Fibroblast of upper back skin (primary cell): ENCODE results near the gene GSTK1.
A peak's percentile ranks its signal among the peaks of the same experiment; 100 is the strongest.
"Not testable (repeated sequence)": the region's sequence is repeated elsewhere in the genome, so short reads cannot be mapped to it uniquely, and the experiment has no call there.

Experiments used
- DNase-seq: peaks from one replicate; pipeline ENCODE4 v3.0.0-alpha.2; 2013

Gene GSTK1

DNA sequence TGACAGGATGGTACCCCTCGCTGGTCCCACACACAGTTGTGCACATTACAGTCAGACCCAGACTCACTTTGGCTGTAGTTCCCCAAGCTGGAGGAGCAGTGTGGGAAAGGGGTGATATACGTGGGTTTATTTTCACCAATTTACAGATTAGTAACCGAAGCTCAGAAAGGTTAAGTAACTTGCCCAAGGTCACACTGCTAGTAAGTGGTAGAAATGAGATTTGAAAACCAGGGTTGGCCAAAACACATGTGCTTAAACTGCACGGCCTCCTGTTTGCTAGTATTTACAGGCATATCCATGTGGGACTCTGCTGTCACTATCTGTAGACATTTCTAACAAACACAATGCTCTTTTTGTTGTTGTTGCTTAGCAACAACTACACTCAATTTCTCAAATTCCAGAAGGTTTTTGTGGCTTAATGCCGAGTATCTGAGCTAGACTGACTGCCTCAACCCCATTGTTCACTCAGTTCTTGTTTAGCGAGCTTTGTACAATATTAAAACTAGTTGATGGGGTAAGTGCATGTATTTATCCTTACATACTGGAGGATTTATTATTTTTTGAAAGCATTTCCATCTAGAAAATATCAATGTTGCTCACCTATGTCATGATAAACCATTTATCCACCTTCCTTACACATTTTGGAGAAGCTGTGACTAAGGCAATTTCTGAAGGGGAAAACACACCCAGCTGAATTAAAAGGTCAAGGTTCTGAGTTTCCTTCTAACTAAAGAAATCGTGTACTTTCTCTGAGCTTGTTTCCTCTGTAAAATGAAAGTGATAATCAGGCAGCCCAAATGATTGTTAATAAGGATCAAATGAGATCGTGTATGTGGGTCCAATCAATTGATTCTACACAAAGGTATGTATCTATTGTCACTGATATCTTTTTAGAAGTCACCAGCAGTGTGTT is 16.2 kb downstream of the GSTK1 start:
- DNase-seq, result peak; percentile 60

DNA sequence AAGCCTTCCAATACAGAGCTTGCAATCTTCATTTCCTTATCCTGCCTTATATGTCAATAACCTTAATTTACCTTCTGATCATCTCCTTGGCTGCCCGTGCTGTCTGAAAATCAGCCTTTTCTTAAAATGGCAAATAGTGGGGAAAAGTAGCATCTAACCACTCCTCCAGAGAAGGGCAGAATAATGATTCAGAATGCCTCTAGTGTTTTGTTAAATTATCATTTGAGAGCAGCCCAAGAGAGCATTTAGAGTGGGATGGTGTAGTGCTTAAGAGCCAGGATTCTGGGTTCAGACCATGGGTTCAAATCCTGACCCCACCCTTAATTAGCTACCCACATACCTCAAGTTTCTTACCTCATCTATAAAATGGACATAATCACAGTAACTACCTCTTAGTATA is 16.9 kb downstream of the GSTK1 start:
- DNase-seq, result no peak

- DNase-seq, result no peak
Measured at GRCh38 chr7:143280566-143280965, 17.3 kb downstream of the GSTK1 start.

DNA sequence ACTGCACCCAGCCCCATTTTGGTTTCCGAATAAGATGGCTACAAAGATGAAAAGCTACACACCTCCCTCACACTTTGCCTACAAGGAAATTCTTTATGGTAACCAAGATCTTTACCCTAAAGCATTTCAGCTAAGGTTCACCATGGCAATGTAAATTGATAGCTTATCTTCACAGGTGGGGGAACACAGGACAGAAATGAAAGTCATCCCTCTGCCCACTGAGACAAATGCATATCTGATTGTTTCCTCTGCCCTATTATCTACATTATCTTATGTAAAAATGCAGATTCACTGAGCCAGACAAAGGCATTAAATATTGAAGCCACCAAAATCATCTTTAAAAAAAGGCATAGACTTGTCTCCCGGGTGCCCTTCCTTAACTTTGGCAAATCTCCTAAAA is 18.3 kb downstream of the GSTK1 start:
- no peak for DNase-seq

GRCh38 chr7:143282124-143282523 is 18.9 kb downstream of the GSTK1 start:
- no peak for DNase-seq

- no peak for DNase-seq
Measured at GRCh38 chr7:143283381-143283780, 20.1 kb downstream of the GSTK1 start.

DNA sequence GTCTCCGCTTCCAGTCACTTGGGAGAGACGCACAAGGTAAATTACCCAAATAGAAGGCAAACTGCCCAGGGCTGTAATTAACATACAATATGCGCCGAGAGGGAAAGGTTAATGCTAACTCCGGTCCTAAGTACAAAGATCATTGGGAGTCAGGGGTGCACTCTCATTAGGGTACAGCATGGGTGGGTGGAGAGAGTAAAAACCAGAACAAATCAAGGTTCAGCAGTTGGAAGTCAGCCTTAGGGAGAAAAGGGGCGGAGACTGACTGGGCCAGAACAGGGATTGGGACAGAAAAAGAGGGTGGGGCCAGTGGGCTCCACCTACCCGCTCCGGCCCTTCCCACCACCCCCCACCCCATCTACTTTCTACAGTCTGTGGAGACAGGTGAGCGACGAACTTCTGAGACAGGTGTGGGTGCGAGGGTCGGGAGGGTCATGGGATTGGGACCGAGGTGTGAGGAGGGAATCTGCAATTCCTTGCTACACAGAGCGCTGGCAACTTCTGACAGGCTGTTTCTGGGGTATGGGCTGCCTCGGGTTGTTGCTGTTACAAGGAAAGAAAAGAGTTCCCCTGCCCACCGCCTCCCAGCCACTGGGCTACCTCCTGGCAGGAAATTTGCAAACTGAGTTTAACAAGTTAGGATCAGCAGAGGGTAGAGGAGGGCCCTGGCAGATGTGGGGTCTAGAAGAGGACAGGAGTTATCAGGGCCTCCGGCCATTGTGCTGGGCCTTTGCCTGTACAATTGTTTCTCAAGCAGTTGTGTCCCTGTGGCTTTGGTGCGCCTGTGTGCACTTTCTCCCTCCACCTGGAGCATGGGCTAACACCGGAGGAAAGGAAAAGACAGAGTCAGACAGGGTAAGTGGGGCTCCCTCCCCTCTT is 21.6 kb downstream of the GSTK1 start, which contains the start of gene TMEM139:
TMEM139 (plus strand) TSS at position 368 of the 879 bp plus-strand sequence. CDS start 1,000 bp downstream, outside the sequence.
- DNase-seq, result no peak

DNA sequence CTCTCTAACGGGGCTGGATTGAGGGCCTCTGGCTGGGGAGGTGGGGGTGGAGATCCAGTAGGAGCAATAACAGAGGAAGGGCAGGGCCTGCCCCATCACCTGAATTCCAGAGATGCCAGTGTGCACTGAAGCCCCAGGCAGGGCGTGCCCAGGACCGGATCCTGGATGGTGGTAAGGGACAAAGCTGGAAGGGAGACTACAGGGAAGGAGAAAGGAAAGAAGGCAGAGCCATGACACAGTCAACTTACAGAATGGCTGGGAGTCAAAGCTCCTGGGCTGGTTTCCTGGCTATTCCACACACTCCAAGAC is 22.2 kb downstream of the GSTK1 start:
- no peak for DNase-seq

GRCh38 chr7:143285806-143286521 is 22.7 kb downstream of the GSTK1 start:
- no peak for DNase-seq

GRCh38 chr7:143286522-143286890 is 23.3 kb downstream of the GSTK1 start:
- no peak for DNase-seq

DNA sequence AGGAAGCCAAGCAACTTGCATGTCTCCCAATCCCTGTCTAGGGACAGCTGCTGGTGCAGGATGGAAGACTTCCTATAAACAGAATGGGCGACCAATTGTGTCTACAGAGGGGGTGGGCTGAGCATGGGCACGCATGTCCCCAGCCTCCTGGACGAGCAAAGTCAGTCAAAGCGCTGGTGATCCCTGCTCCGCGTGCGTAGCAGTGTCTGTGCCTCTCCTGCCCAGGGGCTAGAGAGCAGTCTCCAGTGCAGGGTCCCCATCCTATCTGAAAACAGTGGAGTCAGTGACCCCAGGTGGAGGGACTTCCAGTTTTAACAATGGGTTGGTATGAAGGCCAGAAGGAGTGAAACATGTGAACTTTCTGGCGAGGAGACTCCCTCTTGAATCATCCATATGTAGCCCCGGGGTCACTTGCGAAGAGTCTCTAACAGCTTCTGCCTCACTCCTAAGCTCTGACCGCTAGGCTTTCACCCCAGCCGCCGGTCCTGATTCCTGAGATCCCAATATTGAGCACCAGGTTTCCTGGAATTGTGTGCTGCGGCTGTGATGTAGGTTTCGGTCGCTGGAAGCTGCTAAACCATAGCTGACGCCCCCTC is 24.2 kb downstream of the GSTK1 start:
- DNase-seq, result no peak

DNA sequence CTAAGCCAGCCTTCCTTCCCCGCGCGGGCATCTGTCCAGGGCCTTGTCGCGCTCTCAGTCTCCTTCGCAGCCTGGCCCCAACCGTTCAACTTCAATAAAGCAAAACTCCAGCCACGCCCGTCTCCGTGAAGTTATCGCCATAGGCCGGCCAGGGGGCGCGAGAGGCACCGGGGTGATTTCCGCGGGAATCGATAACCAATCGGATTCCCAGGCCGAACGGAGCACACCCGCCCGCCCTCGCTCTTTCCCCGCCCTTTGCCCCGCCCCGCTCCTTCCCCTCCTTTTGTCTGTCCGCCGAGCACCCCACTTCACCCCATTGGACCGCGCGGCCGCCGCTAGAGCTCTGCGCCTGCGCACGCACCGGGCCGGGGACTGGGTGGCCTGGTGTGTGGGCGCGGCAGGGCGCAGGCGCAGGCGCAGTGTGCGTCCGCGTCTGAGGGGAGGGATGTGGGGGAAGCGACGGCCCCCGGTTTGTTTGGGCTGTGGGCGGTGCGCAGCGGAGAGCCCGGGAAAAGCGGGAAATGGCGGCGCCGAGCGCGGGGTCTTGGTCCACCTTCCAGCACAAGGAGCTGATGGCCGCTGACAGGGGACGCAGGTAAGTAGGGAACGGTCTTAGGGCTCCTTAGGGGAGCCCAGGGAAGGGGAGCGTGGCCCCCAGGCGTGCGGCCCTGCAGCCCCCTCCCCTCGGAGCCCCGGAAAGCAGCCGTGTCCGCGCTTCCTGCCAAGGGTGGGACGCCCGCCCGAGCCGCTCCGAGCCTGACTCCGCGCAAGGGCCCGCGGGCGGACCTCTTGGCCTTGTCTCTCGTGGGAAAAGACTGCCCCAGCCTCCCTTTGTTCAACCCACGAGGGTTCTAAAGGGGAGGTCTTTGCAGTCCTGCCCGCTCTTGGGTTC is 24.9 kb downstream of the GSTK1 start, which contains the start of gene CASP2:
CASP2 (plus strand) TSS at position 417 of the 892 bp plus-strand sequence; CDS start at position 522, 105 bp downstream.
- DNase-seq, result peak; percentile 98

DNA sequence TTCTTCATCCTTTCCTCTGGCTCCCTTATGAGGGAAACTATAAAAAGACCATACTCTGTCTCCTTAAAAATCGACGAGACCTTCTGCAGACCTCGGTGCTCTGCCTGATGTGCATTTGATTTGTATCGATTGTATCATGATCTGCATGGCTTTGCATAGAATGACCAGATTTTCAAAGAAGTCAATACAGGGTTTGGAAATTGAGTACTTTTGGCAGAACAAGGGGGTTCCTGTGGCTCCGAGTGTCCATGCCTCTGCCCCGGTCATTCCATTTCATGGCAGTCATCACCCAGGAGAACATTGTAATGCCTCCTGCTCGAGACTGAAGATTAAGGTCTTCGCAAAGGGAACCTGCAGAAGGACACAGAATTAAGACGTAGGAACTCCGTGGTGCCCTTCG is 25.6 kb downstream of the GSTK1 start:
- DNase-seq, result peak; percentile 16

DNA sequence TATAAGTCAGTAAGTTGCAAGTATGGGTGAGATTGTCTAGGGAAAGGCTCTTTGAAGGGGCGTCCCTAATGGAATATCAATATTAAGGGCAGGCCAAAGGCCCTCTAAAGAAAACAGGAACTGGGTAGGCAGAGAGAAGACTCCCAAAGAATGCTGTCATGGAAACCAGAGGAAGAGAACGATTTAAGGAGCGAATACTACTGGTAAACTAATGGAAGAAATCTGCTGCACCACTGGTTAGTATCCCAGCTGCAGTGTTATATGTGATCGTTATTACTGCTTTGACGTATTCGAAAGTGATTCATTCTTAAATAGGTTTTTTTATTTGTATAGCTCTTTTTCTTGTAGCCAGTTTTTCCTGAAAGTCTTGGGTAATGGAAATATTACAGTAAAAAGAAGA is 26.2 kb downstream of the GSTK1 start:
- no peak for DNase-seq

DNA sequence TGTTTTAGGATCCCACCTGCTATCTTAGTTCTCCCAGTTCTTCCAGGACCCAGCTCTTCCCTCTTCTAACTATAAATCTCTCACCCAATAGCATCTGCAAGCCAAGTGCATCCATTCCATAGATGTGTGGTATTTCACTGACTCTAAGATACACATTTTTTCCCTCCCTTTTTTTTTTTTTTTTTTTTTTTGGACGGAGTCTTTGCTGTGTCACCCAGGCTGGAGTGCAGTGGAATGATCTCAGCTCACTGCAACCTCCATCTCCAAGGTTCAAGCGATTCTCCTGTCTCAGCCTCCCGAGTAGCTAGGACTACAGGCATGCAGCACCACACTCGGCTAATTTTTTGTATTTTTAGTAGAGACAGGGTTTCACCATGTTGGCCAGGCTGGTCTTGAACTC is 26.6 kb downstream of the GSTK1 start:
- not testable (repeated sequence) for DNase-seq

- no peak for DNase-seq
Measured at GRCh38 chr7:143290293-143290692, 27.1 kb downstream of the GSTK1 start.

GRCh38 chr7:143292876-143293275 is 29.6 kb downstream of the GSTK1 start:
- no peak for DNase-seq

GRCh38 chr7:143295870-143296269 is 32.6 kb downstream of the GSTK1 start:
- DNase-seq, result peak; percentile 68

GRCh38 chr7:143296686-143297085 is 33.4 kb downstream of the GSTK1 start:
- DNase-seq, result no peak

GRCh38 chr7:143299346-143299745 is 36.1 kb downstream of the GSTK1 start:
- DNase-seq, result no peak

DNA sequence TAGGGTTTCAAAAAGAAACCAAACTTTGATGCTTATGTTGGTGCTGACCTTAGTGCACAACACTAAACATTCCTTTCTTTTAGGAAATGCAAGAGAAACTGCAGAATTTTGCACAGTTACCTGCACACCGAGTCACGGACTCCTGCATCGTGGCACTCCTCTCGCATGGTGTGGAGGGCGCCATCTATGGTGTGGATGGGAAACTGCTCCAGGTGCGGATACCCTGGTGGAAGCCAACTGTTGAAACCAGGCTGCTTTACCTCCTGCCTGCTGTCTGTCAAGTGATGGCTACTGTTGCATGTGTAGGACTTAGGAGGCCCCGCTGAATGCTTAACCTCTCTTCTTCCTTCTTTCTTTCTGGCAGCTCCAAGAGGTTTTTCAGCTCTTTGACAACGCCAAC is 36.6 kb downstream of the GSTK1 start:
- no peak for DNase-seq
